Choroid plexus epithelial cell (primary cell): ENCODE data around the gene PRKCE.

Source experiments
- DNase-seq: peaks from one replicate; pipeline ENCODE4 v3.0.0-alpha.2; 2010; ENCODE audit warnings: low read depth
- H3K4me3 ChIP-seq: 2 replicates; pipeline ENCODE4 v1.5.1; 2011; ENCODE audit warnings: low read depth, mild to moderate bottlenecking, control low read depth, low read length, moderate library complexity
- CTCF ChIP-seq: conservative IDR thresholded peaks from 2 replicates; pipeline ENCODE4 v1.5.1; 2011; ENCODE audit warnings: low read depth, mild to moderate bottlenecking, control low read depth, inconsistent platforms, low read length, moderate library complexity

The PRKCE gene

DNA sequence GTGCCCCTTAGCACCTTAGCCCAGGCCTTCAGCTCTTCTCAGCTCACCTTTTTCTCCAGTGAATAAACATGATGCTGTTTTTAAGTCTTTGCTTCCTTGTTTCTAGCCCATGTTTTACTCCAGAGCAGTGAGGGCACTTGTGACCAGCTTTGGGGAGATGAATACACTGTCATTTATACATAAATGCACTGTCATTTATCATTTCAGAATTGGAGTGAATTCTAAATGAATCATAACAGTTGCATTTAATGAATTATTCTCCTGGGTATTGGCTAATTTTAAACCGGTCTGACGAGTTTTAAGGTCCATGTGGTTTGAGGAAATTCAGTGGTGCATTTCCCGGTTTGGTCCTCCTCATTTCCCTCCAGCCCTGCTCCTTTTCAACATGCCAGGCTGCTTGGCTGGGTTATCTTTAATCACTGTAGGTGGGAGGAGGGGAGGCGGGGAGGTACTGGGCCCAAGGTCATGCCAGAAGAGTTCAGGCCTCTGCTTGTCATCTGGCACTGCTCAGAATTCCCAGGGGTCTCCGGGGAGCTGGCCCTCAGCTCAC lies 23.9 kb downstream of the PRKCE start:
- DNase-seq: no peak
- H3K4me3 ChIP-seq: no peak overlapping the region
- TF ChIP-seq CTCF: no peak

DNA sequence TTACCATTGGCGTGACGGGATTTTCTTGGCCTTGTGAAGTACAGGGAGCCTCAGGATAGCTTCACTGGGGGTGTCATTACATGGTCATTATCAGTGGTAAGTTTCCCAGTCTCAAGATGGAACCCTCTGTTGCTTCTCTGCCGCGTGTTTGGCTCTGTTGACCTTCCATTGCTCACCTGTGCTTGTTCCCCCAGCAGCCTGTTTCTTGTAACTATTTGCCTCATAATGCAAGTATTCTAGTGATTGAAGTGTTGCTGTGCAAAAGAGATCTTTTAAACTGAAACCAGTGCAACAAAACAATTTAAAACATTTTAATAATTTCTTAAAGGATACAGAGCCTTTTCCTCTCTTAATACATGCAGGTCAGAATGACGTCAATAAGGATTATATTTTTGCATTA lies 24.6 kb downstream of the PRKCE start:
- H3K4me3 ChIP-seq: no peak overlapping the region
- TF ChIP-seq CTCF: no peak
- no peak for DNase-seq

DNA sequence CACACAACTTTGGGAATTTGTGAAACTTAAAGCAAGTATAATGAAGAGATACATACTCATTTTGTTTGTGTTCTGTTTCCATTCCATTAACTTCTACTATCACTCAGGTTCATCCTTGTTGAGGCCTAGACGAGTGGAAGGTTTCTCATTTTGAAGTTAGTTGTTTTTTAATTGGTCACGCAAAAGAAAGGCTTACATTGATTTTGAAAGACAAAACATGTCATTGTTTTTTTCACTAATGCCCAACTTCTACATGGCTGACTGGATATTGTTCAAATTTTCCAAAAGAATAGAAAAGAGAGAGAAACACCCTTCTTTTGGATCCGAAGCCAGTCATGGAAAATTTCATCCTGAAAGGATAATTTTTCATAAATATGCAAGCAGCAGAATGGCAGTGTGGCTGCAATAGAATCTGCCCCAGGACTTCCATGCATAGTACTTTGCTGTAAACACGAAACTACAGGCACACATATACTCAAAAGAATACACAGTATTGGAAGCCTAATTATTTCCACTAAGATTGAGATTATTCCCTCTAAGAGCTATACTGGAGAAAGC lies 27.4 kb downstream of the PRKCE start:
- DNase-seq: no peak
- TF ChIP-seq CTCF: no peak
- H3K4me3 ChIP-seq: no peak overlapping the region

- DNase-seq: no peak
- no peak for TF ChIP-seq CTCF
- no peak overlapping the region for H3K4me3 ChIP-seq
Observed at GRCh38 chr2:45680351-45680967, 29.0 kb downstream of the PRKCE start.

- TF ChIP-seq CTCF: no peak
- DNase-seq: peak; percentile 80
Observed at GRCh38 chr2:45681675-45682074, 30.2 kb downstream of the PRKCE start.

DNA sequence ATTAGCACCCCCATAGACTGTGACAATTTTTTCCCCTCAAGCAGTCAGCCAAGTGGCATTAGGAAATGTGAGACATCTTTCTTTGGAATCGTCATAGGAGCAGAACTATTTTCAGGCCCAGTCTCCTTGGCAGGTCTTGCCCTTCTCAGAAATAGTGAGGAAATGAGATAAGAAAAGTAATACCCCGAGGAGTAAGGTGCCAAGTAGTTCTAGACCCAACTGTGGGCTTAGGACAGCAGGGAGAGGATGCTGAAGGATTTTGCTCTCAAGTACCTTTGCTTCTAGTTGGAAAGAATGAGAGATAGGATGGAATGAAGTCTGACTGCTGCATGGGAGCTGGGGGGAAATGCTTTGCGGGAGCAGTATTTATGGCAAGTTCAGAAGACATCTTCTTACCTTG lies 31.8 kb downstream of the PRKCE start:
- no peak for DNase-seq
- TF ChIP-seq CTCF: no peak
- no peak overlapping the region for H3K4me3 ChIP-seq

More at GRCh38 chr2:45681675-45682074, 30.2 kb downstream of the PRKCE start:
- H3K4me3 ChIP-seq: no peak overlapping the region

DNA sequence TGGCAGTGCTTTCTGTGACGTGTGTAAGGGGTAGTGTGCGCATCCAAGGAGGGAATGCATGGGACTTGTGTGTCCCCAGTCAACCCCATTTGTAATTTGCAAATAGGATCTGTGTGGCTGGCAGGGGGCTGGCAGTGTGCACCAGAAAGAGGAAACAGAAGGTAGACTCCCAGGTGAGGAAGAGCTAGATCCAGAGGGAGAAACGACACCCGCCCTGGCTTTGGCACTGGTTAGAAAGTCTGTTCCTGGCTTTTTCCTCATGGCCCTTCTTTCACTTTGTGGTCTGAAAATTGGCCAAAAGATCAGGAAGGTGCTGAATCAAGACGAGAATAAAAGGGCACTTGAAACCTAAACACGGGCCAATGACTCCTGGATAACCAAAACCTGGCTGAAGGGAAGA lies 33.3 kb downstream of the PRKCE start:
- TF ChIP-seq CTCF: no peak
- no peak for DNase-seq
- no peak overlapping the region for H3K4me3 ChIP-seq
